Measurements from ENCODE around the gene PRXL2C. TPM values are rescaled to one million over a fixed set of nuclear protein-coding genes. Genes with fewer than 3 reads are reported as not detected.

Gene PRXL2C
- total and polyA plus RNA-seq, 2 of the 13 experiments (the other 11 are each of a cell fraction or from before 2014, with no cell fraction given), result 11.0 to 13.2 TPM

GRCh38 chr9:96626912-96627311 is 28.2 kb downstream of the PRXL2C start:
- Histone ChIP-seq H3K79me2 (ENCODE audit: insufficient read depth, low read length) (no peaks in the 10 kb centered on the region), H3K4me3 (replicated peaks in 1 of 3; ENCODE audit: insufficient read depth in 1 of 3, low read depth in 2 of 3, low read length in 3 of 3) (no peak overlapping the region), H2AFZ (ENCODE audit: low read length) (no peak overlapping the region), H4K20me1 (ENCODE audit: insufficient read depth, low read length) (no peaks in the 10 kb centered on the region), H3K27ac (ENCODE audit: extremely low read length, insufficient read depth, low read length) (no peak overlapping the region), H3K9me3 (ENCODE audit: low read length) (no peaks in the 10 kb centered on the region), H3K9ac (ENCODE audit: insufficient read depth, low read depth, low read length) (no peak overlapping the region), H3K36me3 (replicated peaks in 1 of 2; ENCODE audit: control insufficient read depth in 1 of 2, insufficient read depth in 2 of 2, low read length in 2 of 2) (no peaks in the 10 kb centered on the region), H3K4me2 (ENCODE audit: low read depth, low read length) (no peak overlapping the region), H3K27me3 (ENCODE audit: control insufficient read depth in 1 of 2, insufficient read depth in 2 of 2, low read length in 2 of 2) (no peaks in the 10 kb centered on the region; a peak in 2 of 5 replicates), H3K4me1 (ENCODE audit: insufficient read depth, low read length) (peaks cover 7% of the 10 kb centered on the region)
- in situ Hi-C loops (cut with HindIII; ENCODE audit: extremely low pct_ligation_motif_present, low pct_unique_long_range_greater_than_20kb) (no loop called here), intact Hi-C loops (cut with micrococcal nuclease; ENCODE audit: unreplicated experiment) (no loop called here)
- no peak for ATAC-seq
- POLR2A ChIA-PET, result no interaction called here
- FAIRE-seq, result no peak
- no peak for TF ChIP-seq ARID4A (CRISPR knock-in tag; IDR thresholded peaks at IDR 0.05; ENCODE audit: borderline replicate concordance)
- TF ChIP-seq KAT8 (CRISPR knock-in tag; IDR thresholded peaks at IDR 0.05), result no peak
- no peak for TF ChIP-seq MLX (CRISPR knock-in tag; IDR thresholded peaks at IDR 0.05)
- no peak for DNase-seq (ENCODE audit: low spot score)
- CTCF ChIA-PET (ENCODE audit: low intra/inter-chr PET ratio, low total read pairs), result no interaction called here
- no TSS peak for BruUV-seq (replicated peaks)
- WGBS (ENCODE audit: low lambda C conversion rate), result 67% methylated on average over 6 of the region's 6 CpGs
